Sciatic nerve (tissue), 2 donors: Measurements from ENCODE around the gene PPARA. TPM values are rescaled to one million over a fixed set of nuclear protein-coding genes. Genes with fewer than 3 reads are reported as not detected.

Experiments
- ATAC-seq: fragments of 200-7000 bp; cut with Tn5 transposase; one replicate; pipeline ENCODE4 v1.9.1; 2020; ENCODE audit warnings: mild to moderate bottlenecking, moderate library complexity
- DNase-seq: peaks from one replicate; pipeline ENCODE4 v3.0.0-alpha.2; 2020; ENCODE audit warnings: low spot score
- intact Hi-C: fragments of 100-400 bp; cut with DNase I; formaldehyde crosslinking; loops from one replicate; pipeline ENCODE4 v1.14.2; 2022
- total RNA-seq: library from RNA; stranded (reverse); fragmentation: NEBNext Ultra II Directional; extraction: Animal tissue kit (Norgen Biotek cat#: 25700); gene quantifications from one replicate; pipeline ENCODE4 v1.2.1, GENCODE V29; 2021
- donor health status: DM: no; HTN: no; CAD: no.
- donor health status: DM: no; HTN: no; CAD: no.

The PPARA gene
- total RNA-seq, 1 donor from 2014 or later: 39.2 TPM

- intact Hi-C loops: loop anchor here (5.0 to 10.0 kb wide), 2 partner anchors 64 to 169 kb away; no protein-coding TSS in a partner anchor
- no peak for DNase-seq
- no peak for ATAC-seq
Measured at GRCh38 chr22:46290843-46291785, 140.8 kb downstream of the PPARA start.

GRCh38 chr22:46292173-46292572 lies 141.8 kb downstream of the PPARA start:
- no peak for ATAC-seq
- intact Hi-C loops: loop anchor here (5.0 to 10.0 kb wide), 2 partner anchors 63 to 170 kb away; no protein-coding TSS in a partner anchor
- no peak for DNase-seq

- no peak for DNase-seq
- intact Hi-C loops: loop anchor here (5.0 to 10.0 kb wide), 2 partner anchors 62 to 170 kb away; no protein-coding TSS in a partner anchor
- no peak for ATAC-seq
Measured at GRCh38 chr22:46292732-46293131, 142.4 kb downstream of the PPARA start.

Other genes starting within 250 kb of the PPARA start
- not detected for gene WNT7B, start 173.4 kb upstream of the PPARA start, total RNA-seq
- 6.8 TPM for gene CDPF1, start 99.8 kb downstream of the PPARA start, total RNA-seq
- 0.18 TPM for gene PKDREJ, start 112.8 kb downstream of the PPARA start, total RNA-seq
- gene TTC38, start 117.5 kb downstream of the PPARA start, total RNA-seq: 25.7 TPM
- gene GTSE1, start 146.3 kb downstream of the PPARA start, total RNA-seq: 0.49 TPM
- 34.1 TPM for gene TRMU, start 185.2 kb downstream of the PPARA start, total RNA-seq